K562 (cell line): ENCODE results near the gene SLC25A40. TPM values are rescaled to one million over a fixed set of nuclear protein-coding genes. Genes with fewer than 3 reads are reported as not detected.
A peak's percentile ranks its signal among the peaks of the same experiment; 100 is the strongest.

Experiments
- ATAC-seq: fragments of 200-7000 bp; cut with Tn5 transposase; 3 replicates; pipeline ENCODE4 v1.9.1; 2020; ENCODE audit warnings: moderate library complexity
- BruUV-seq: library from RNA; stranded (reverse); fragments of 400-500 nt; replicated peaks from 2 replicates; lab custom pipeline; 2021; lab: Mats Ljungman, UMichigan
- CTCF ChIA-PET: fragments of 300-600 bp; formaldehyde crosslinking; extraction: SDS; loops from one replicate; lab custom pipeline; 2021; ENCODE audit warnings: low intra/inter-chr PET ratio; lab: Yijun Ruan, JAX
- POLR2A ChIA-PET: fragments of 300-600, 350-650 bp; sonication (Branson Sonifier 250); formaldehyde crosslinking; extraction: SDS; loops from one replicate; lab custom pipeline; 2021; ENCODE audit warnings: antibody characterized with exemption, inconsistent platforms; lab: Yijun Ruan, JAX
- DNase-seq, 4 experiments: peaks; one replicate each; pipeline versions ENCODE4 v3.0.0 to v3.0.0-alpha.2; 2011 to 2018; ENCODE audit warnings: low spot score in 3 of 4, mixed read lengths in 3 of 4; ENCODE audit errors: extremely low read depth in 1 of 4
- FAIRE-seq: peaks from 2 replicates; lab custom pipeline; 2011; peaks lifted over from hg19 to GRCh38; lab: Jason Lieb, UNC
- H2AFZ ChIP-seq: 2 replicates; pipeline ENCODE4 v1.6.0; 2011; ENCODE audit warnings: low read depth, low read length, control low read depth, inconsistent platforms
- H3K27ac ChIP-seq: fragments of 200-600 bp; 3 replicates; pipeline ENCODE4 v1.8.0; 2011; ENCODE audit warnings: low read depth, mild to moderate bottlenecking, control low read depth, inconsistent platforms, low read length, moderate library complexity, mixed read lengths; ENCODE audit errors: extremely low read depth
- H3K27me3 ChIP-seq, 2 experiments: fragments of 300-600 bp in 1 of 2; 2 replicates in 1 of 2; 3 replicates in 1 of 2; pipeline versions ENCODE4 v1.6.0 to v1.8.0; 2011; ENCODE audit warnings: inconsistent platforms in 2 of 2, low read length in 2 of 2, mild to moderate bottlenecking in 1 of 2, mixed read lengths in 1 of 2, moderate library complexity in 1 of 2; ENCODE audit not compliant: control insufficient read depth in 2 of 2, insufficient read depth in 2 of 2
- H3K36me3 ChIP-seq: fragments of 300-600 bp; 3 replicates; pipeline ENCODE4 v1.8.0; 2011; ENCODE audit warnings: mild to moderate bottlenecking, low read length, inconsistent platforms; ENCODE audit not compliant: control insufficient read depth, insufficient read depth
- H3K4me1 ChIP-seq, 2 experiments: fragments of 200-600 bp in 1 of 2; replicated peaks in 1 of 2; 2 replicates in 1 of 2; 3 replicates in 1 of 2; pipeline versions ENCODE4 v1.5.1 to v1.8.0; 2011; ENCODE audit warnings: inconsistent platforms in 2 of 2, low read length in 2 of 2, mild to moderate bottlenecking in 1 of 2, mixed read lengths in 1 of 2, moderate library complexity in 1 of 2; ENCODE audit not compliant: control insufficient read depth in 2 of 2, insufficient read depth in 2 of 2
- H3K4me2 ChIP-seq: 2 replicates; pipeline ENCODE4 v1.6.1; 2011; ENCODE audit warnings: low read length, control low read depth, inconsistent platforms, mixed read lengths; ENCODE audit not compliant: insufficient read depth
- H3K4me3 ChIP-seq: fragments of 200-600 bp; sonication (generic), shearing (Covaris generic); 2 replicates; pipeline ENCODE4 v1.5.1; 2016; ENCODE audit warnings: control low read depth, inconsistent platforms
- H3K79me2 ChIP-seq: fragments of 200-600 bp; 3 replicates; pipeline ENCODE4 v1.8.0; 2011; ENCODE audit warnings: low read length, inconsistent platforms; ENCODE audit not compliant: control insufficient read depth, insufficient read depth
- H3K9ac ChIP-seq, 2 experiments: 2 replicates each; pipeline versions ENCODE4 v1.6.0 to v1.6.1; 2011; ENCODE audit warnings: low read depth in 2 of 2, low read length in 2 of 2, control low read depth in 1 of 2, inconsistent platforms in 1 of 2, mild to moderate bottlenecking in 1 of 2, mixed read lengths in 1 of 2; ENCODE audit not compliant: insufficient read depth in 1 of 2
- H3K9me1 ChIP-seq: one replicate; pipeline ENCODE4 v1.6.0; 2011; ENCODE audit warnings: inconsistent platforms, mild to moderate bottlenecking, low read length, moderate library complexity; ENCODE audit not compliant: control insufficient read depth, insufficient read depth
- H3K9me3 ChIP-seq: replicated peaks from 2 replicates; pipeline ENCODE4 v1.5.1; 2011; ENCODE audit warnings: low read depth, low read length, inconsistent platforms; ENCODE audit not compliant: control insufficient read depth, insufficient read depth
- H4K20me1 ChIP-seq: replicated peaks from 2 replicates; pipeline ENCODE4 v1.6.1; 2011; ENCODE audit warnings: low read length, inconsistent platforms, mixed read lengths; ENCODE audit not compliant: control insufficient read depth, insufficient read depth
- CBFA2T2 ChIP-seq: fragments of 450-650 bp; conservative IDR thresholded peaks from 2 replicates; pipeline ENCODE4 v1.6.1; 2017; ENCODE audit warnings: mild to moderate bottlenecking
- CBFB ChIP-seq: sonication (generic); formaldehyde crosslinking; IDR thresholded peaks from 2 replicates; pipeline ENCODE4 v1.4.0; 2020; ENCODE audit warnings: mild to moderate bottlenecking, missing genetic modification reagents
- CEBPB ChIP-seq: fragments of 450-650 bp; IDR thresholded peaks from 2 replicates; pipeline ENCODE4 v1.6.1; 2016; ENCODE audit warnings: missing genetic modification characterization, missing compliant biosample characterization
- CEBPG ChIP-seq, 3 experiments: fragments of 200-800 bp in 1 of 3; sonication (Bioruptor generic) in 1 of 3; sonication (generic) in 1 of 3; formaldehyde crosslinking in 1 of 3; IDR thresholded peaks in 2 of 3; conservative IDR thresholded peaks in 1 of 3; 2 replicates each; pipeline versions ENCODE4 v1.6.1 to v1.8.0; 2016 to 2022; ENCODE audit warnings: missing compliant biosample characterization in 2 of 3, missing genetic modification characterization in 2 of 3, mild to moderate bottlenecking in 1 of 3, missing genetic modification reagents in 1 of 3
- DPF2 ChIP-seq: fragments of 450-650 bp; IDR thresholded peaks from 2 replicates; pipeline ENCODE4 v1.6.1; 2016
- FOSL1 ChIP-seq: fragments of 200-800 bp; sonication (Bioruptor generic); conservative IDR thresholded peaks from 2 replicates; pipeline ENCODE4 v1.6.1; 2016; ENCODE audit warnings: missing genetic modification characterization, missing compliant biosample characterization
- FOXJ3 ChIP-seq: sonication (generic); formaldehyde crosslinking; IDR thresholded peaks from 2 replicates; pipeline ENCODE4 v1.4.0; 2020; ENCODE audit warnings: mild to moderate bottlenecking, missing genetic modification reagents
- HMGN3 ChIP-seq: IDR thresholded peaks from 2 replicates; pipeline ENCODE4 v1.6.1; 2011; ENCODE audit warnings: borderline replicate concordance, low read depth, mild to moderate bottlenecking, mixed read lengths, low read length; ENCODE audit not compliant: insufficient read length; ENCODE audit errors: extremely low read depth
- MITF ChIP-seq: IDR thresholded peaks from 2 replicates; pipeline ENCODE4 v1.6.1; 2014; ENCODE audit warnings: antibody characterized with exemption
- NUFIP1 ChIP-seq: fragments of 450-650 bp; IDR thresholded peaks from 2 replicates; pipeline ENCODE4 v1.6.1; 2018; ENCODE audit not compliant: partially characterized antibody
- POLR2H ChIP-seq: IDR thresholded peaks from 2 replicates; pipeline ENCODE4 v1.6.1; 2016; ENCODE audit warnings: missing genetic modification characterization, low read depth, mild to moderate bottlenecking, control low read depth, missing compliant biosample characterization, moderate library complexity
- RB1 ChIP-seq: fragments of 450-650 bp; IDR thresholded peaks from 2 replicates; pipeline ENCODE4 v1.6.1; 2017; ENCODE audit warnings: low read depth, mild to moderate bottlenecking
- SAFB ChIP-seq: fragments of 200-400 bp; formaldehyde crosslinking; IDR thresholded peaks from 2 replicates; pipeline ENCODE4 v1.6.1; 2017; ENCODE audit warnings: low read depth, low read length, borderline replicate concordance
- SFPQ ChIP-seq: fragments of 200-400 bp; formaldehyde crosslinking; IDR thresholded peaks from 2 replicates; pipeline ENCODE4 v1.6.1; 2017; ENCODE audit warnings: mild to moderate bottlenecking, low read depth, low read length, moderate library complexity
- ZNF175 ChIP-seq: fragments of 200-800 bp; sonication (Bioruptor generic); IDR thresholded peaks from 2 replicates; pipeline ENCODE4 v1.6.1; 2016; ENCODE audit warnings: low read depth, mild to moderate bottlenecking, missing genetic modification characterization, missing compliant biosample characterization
- ZNF253 ChIP-seq: fragments of 250-450 bp; sonication (Bioruptor Pico); conservative IDR thresholded peaks from 2 replicates; pipeline ENCODE4 v1.6.1; 2021; ENCODE audit warnings: mild to moderate bottlenecking
- WGBS: fragments of 100-300 bp; shearing (Covaris generic); methylation state at CpG from one replicate; pipeline ENCODE4 v1.1.6; 2016; ENCODE audit warnings: low coverage, mixed read lengths; ENCODE audit not compliant: insufficient coverage; ENCODE audit errors: missing lambda C conversion rate; 5-methylcytosine and 5-hydroxymethylcytosine counted together
- in situ Hi-C: fragments of 300-500 bp; cut with MboI; formaldehyde crosslinking; loops from 4 replicates; pipeline ENCODE4 v1.15.0; 2018; ENCODE audit warnings: inconsistent platforms, mixed read lengths
- intact Hi-C: fragments of 100-400 bp; cut with micrococcal nuclease; formaldehyde crosslinking; loops from 2 replicates; pipeline ENCODE4 v1.14.2; 2022
- polyA plus RNA-seq, 8 experiments: library from polyadenylated mRNA; depleted of rRNA in 4 of 8; stranded (reverse) in 5 of 8; unstranded in 3 of 8; fragments of >200 nt; fragmentation: Nextera tagmentation in 2 of 8; fragmentation: Illumina TruSeq in 1 of 8; extraction: Ambion mirVana in 2 of 8; extraction: Trizol in 1 of 8; gene quantifications; 2 replicates each; pipeline versions ENCODE4 v1.2.1 to v1.2.3, GENCODE V29; 2011 to 2014; ENCODE audit warnings: inconsistent platforms in 1 of 8, missing spikeins in 1 of 8
- total RNA-seq, 7 experiments: library from RNA; depleted of rRNA in 6 of 7; stranded (reverse); fragments of >200 nt in 6 of 7; fragmentation: Illumina TruSeq in 2 of 7; extraction: Trizol in 2 of 7; gene quantifications; 2 replicates each; pipeline versions ENCODE4 v1.2.1 to v1.2.3, GENCODE V29; 2011 to 2021; ENCODE audit warnings: low replicate concordance in 1 of 7

The SLC25A40 gene
- total and polyA plus RNA-seq, 9 of the 15 experiments (the other 6 are each of a cell fraction or from before 2014, with no cell fraction given): 6.7 to 44.0 (median 26.5) TPM

DNA sequence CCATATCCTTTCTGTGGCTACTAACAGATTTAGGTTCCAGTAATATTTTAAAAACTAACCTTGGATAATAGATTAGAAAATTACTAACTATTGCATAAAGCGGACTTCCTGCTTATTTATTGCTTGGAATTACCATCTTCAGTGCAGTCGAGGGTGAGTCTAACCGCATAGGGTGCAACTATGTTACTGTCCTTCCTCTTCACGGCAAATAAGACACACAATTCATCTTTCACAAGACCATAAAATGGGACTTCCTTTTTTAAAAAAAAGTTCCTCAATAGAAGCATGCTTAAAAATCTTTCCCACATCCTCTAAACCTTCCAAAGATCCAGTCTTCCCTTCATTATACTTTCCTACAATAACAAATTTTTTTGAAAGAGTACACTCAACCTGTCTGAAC, 2.1 kb downstream of the SLC25A40 start:
- peak overlapping the region; percentile 75 for H3K4me2 ChIP-seq
- peaks cover 7% of the 10 kb centered on the region in 2 experiments; a peak in 4 of 5 replicates for H3K4me1 ChIP-seq
- DNase-seq: peak in 1 of 4 experiments; percentile 32
- 5% methylated on average over 4 of the region's 4 CpGs for WGBS
- peaks cover 99% of the 10 kb centered on the region for H3K79me2 ChIP-seq
- intact Hi-C loops: loop anchor here (10.0 kb wide), 3 partner anchors 341 to 719 kb away; partner anchors contain the start of genes DMTF1 and TMEM243
- no peaks in the 10 kb centered on the region for H3K9me1 ChIP-seq
- no TSS peak for BruUV-seq
- in situ Hi-C loops: no loop called here
- peak overlapping the region; percentile 86 for H3K4me3 ChIP-seq
- peak overlapping the region; percentile 37; the same call in 2 of the 3 replicates for H3K27ac ChIP-seq
- no peak for ATAC-seq
- ChIA-PET CTCF (no interaction called here), POLR2A (no interaction called here)
- H3K27me3 ChIP-seq: no peaks in the 10 kb centered on the region
- H4K20me1 ChIP-seq: peaks cover 5% of the 10 kb centered on the region; the same call in 1 of the 2 replicates
- peaks cover 48% of the 10 kb centered on the region for H3K36me3 ChIP-seq
- FAIRE-seq: no peak
- no peak overlapping the region for H2AFZ ChIP-seq
- peak overlapping the region in 1 of 2 experiments; percentile 96; a peak in 2 of 4 replicates for H3K9ac ChIP-seq
- peaks cover 9% of the 10 kb centered on the region for H3K9me3 ChIP-seq
- TF ChIP-seq FOXJ3 (no peak), CBFA2T2 (no peak), POLR2H (peak; percentile 86), NUFIP1 (no peak), CEBPB (tag) (0 out of 2 replicates have a peak, but pooled peaks have one; percentile 25), CBFB (CRISPR knock-in tag) (no peak), DPF2 (0 out of 2 replicates have a peak, but pooled peaks have one; percentile 22), FOSL1 (tag) (no peak), HMGN3 (no peak), CEBPG (CRISPR knock-in tag; IDR thresholded peaks at IDR 0.05) (peak; percentile 67; the same call in 1 of the 2 replicates), CEBPG (tag; conservative IDR thresholded peaks at IDR 0.05 in 1 of 2, IDR thresholded peaks at IDR 0.05 in 1 of 2) (peak; percentile 11 to 40; a peak in 1 of 4 replicates), SFPQ (no peak), ZNF253 (CRISPR knock-in tag) (no peak), MITF (no peak), SAFB (no peak), RB1 (no peak), ZNF175 (no peak)
